ENCODE data around the gene ARL15.

DNA sequence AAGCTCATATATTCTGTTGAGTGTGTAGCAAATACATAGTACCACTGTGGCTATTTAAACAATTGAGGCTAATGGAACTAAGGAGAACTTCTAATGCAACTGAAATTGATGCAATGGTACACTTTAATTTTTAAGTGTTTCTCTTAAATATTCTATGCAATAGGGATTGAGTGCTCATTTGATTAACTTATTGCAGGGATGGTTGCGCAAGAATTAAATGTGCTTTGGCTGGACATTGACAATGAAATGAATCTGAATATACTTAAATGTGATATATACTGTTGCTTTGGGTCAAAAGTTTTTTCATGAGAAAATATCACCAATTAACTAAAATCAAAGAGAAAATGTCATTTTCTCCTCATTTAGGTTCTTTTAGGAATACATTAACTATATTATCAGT is 227.1 kb downstream of the ARL15 start:
- TF ChIP-seq, protein P1, sequence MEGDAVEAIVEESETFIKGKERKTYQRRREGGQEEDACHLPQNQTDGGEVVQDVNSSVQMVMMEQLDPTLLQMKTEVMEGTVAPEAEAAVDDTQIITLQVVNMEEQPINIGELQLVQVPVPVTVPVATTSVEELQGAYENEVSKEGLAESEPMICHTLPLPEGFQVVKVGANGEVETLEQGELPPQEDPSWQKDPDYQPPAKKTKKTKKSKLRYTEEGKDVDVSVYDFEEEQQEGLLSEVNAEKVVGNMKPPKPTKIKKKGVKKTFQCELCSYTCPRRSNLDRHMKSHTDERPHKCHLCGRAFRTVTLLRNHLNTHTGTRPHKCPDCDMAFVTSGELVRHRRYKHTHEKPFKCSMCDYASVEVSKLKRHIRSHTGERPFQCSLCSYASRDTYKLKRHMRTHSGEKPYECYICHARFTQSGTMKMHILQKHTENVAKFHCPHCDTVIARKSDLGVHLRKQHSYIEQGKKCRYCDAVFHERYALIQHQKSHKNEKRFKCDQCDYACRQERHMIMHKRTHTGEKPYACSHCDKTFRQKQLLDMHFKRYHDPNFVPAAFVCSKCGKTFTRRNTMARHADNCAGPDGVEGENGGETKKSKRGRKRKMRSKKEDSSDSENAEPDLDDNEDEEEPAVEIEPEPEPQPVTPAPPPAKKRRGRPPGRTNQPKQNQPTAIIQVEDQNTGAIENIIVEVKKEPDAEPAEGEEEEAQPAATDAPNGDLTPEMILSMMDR (IDR thresholded peaks at IDR 0.05): no peak
- TF ChIP-seq EZH2 (IDR thresholded peaks at IDR 0.05; ENCODE audit: borderline replicate concordance, insufficient read depth, low read depth, low read length, poor library complexity, severe bottlenecking): no peak

All from B cell (primary cell).